Glutamatergic neuron (in vitro differentiated cells): ENCODE measurements around the gene ANP32E. TPM values are rescaled to one million over a fixed set of nuclear protein-coding genes. Genes with fewer than 3 reads are reported as not detected.

Experiments used
- DNase-seq: peaks from one replicate; pipeline ENCODE4 v3.0.0; 2022
- H3K27ac Mint-ChIP-seq: one replicate; pipeline ENCODE4 v1.8.0; 2020; ENCODE audit warnings: mild to moderate bottlenecking, mixed read lengths, inconsistent platforms; ENCODE audit not compliant: unreplicated experiment
- H3K27me3 Mint-ChIP-seq: one replicate; pipeline ENCODE4 v1.8.0; 2020; ENCODE audit warnings: mild to moderate bottlenecking, moderate library complexity, mixed read lengths, inconsistent platforms; ENCODE audit not compliant: unreplicated experiment
- H3K36me3 Mint-ChIP-seq: one replicate; pipeline ENCODE4 v1.8.0; 2020; ENCODE audit warnings: mild to moderate bottlenecking, mixed read lengths, inconsistent platforms; ENCODE audit not compliant: unreplicated experiment
- H3K4me1 Mint-ChIP-seq: one replicate; pipeline ENCODE4 v1.8.0; 2020; ENCODE audit warnings: mild to moderate bottlenecking, low read depth, mixed read lengths, inconsistent platforms; ENCODE audit not compliant: unreplicated experiment
- H3K4me3 Mint-ChIP-seq: one replicate; pipeline ENCODE4 v1.8.0; 2020; ENCODE audit warnings: mild to moderate bottlenecking, mixed read lengths, inconsistent platforms; ENCODE audit not compliant: unreplicated experiment
- H3K9me3 Mint-ChIP-seq: one replicate; pipeline ENCODE4 v1.8.0; 2020; ENCODE audit warnings: mild to moderate bottlenecking, moderate library complexity, mixed read lengths, inconsistent platforms; ENCODE audit not compliant: unreplicated experiment
- CTCF ChIP-seq: fragments of 200-600 bp; sonication (generic); IDR thresholded peaks from one replicate; pipeline ENCODE4 v1.5.0; 2021; ENCODE audit not compliant: partially characterized antibody, unreplicated experiment
- total RNA-seq: library from RNA; stranded (reverse); fragmentation: NEBNext Ultra II Directional; extraction: Animal tissue kit (Norgen Biotek cat#: 25700); gene quantifications from one replicate; pipeline ENCODE4 v1.2.1, GENCODE V29; 2021; ENCODE audit not compliant: unreplicated experiment

Gene ANP32E
- total RNA-seq, 1 donor from 2014 or later, result 24.3 TPM

DNA sequence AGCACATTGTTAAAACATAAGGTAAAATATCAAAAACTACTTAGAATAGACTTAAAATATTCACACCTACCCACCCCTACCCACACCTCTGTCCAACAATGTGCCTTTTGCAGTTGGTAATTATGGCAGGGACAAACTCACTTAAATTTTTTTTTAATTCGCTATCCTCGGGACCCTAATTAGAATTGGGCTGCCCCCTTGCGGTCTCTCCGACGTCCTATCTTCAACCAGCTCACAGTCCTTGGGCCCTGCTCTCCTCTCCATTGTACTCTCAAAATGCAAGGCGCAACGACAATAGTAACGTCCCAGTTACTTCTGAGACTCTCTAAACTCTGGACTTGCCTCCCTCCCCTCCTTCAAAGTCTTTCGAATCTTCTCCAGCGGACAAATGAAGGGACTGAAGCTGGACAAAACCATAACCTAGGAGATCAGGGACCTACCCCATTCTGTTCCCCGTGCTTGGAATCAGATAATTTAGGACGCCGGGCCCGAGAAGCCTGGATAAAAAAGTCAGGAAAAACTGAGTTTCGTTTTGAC, 45.4 kb upstream of the ANP32E start:
- H3K36me3 Mint-ChIP-seq, result no peaks in the 10 kb centered on the region
- H3K27ac Mint-ChIP-seq, result peak overlapping the region; percentile 94
- TF ChIP-seq CTCF, result peak; percentile 76
- H3K9me3 Mint-ChIP-seq, result peaks cover 7% of the 10 kb centered on the region
- DNase-seq, result peak; percentile 76
- H3K4me1 Mint-ChIP-seq, result peaks cover 3% of the 10 kb centered on the region
- peaks cover 9% of the 10 kb centered on the region for H3K27me3 Mint-ChIP-seq
- peak overlapping the region; percentile 95 for H3K4me3 Mint-ChIP-seq

- Mint-ChIP-seq H3K27ac (no peak overlapping the region), H3K4me1 (peaks cover 3% of the 10 kb centered on the region), H3K36me3 (no peaks in the 10 kb centered on the region), H3K27me3 (peaks cover 9% of the 10 kb centered on the region), H3K4me3 (peak overlapping the region; percentile 45), H3K9me3 (peaks cover 7% of the 10 kb centered on the region)
- TF ChIP-seq CTCF, result no peak
- DNase-seq, result no peak
These were observed 44.3 kb upstream of the ANP32E start for GRCh38 chr1:150280138-150280707.

DNA sequence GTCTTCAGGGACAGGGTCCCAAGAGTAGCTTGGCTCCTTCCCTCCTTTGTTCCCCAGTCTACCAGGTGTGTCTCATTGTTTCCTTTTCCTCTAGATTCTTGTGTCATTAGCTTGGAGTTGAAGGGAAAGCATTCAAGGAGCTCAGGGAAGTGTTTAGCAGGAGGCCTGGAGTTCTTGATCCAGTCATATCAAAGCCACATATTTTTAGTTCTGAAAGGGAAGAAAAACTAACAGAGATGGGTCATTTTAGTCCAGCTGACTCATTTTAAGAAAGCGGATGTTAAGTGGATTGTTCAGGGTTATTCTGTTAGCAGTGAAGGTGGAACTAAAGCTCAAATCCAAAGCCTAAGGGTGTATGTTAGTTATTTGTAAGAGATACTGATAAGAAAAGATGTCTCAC, 37.4 kb upstream of the ANP32E start:
- peaks cover 16% of the 10 kb centered on the region for H3K4me1 Mint-ChIP-seq
- H3K36me3 Mint-ChIP-seq, result no peaks in the 10 kb centered on the region
- no peak for DNase-seq
- no peak for TF ChIP-seq CTCF
- H3K9me3 Mint-ChIP-seq, result peaks cover 11% of the 10 kb centered on the region
- H3K27me3 Mint-ChIP-seq, result peaks cover 9% of the 10 kb centered on the region
- H3K4me3 Mint-ChIP-seq, result peak overlapping the region; percentile 81
- H3K27ac Mint-ChIP-seq, result peak overlapping the region; percentile 12

DNA sequence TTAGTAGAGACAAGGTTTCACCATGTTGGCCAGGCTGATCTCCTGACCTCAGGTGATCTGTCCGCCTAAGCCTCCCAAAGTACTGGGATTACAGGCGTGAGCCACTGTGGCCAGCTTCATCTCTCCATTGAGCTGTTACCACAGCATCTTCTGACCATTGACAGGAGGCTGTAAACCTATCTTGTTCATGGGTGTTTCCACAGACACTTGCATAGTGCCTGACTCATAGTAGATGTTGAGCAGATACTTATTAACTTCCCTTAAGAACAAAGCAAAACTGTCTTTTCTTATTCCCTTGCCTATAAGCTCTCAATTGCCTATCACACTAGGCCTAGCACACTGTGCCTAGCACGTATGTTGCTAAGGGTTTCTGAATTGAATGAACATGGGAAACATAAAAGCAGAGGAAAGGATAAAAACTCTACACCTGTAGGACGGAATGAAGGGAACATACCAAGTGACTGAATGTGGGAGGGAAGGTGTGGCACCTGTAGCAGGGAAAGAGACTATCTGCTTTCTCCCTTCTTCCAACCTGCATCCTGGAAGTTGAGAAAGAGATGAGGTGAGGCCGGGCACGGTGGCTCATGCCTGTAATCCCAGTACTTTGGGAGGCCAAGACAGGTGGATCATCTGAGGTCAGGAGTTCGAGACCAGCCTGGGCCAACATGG, 35.5 kb upstream of the ANP32E start:
- peaks cover 21% of the 10 kb centered on the region for H3K4me1 Mint-ChIP-seq
- H3K27ac Mint-ChIP-seq, result no peak overlapping the region
- H3K27me3 Mint-ChIP-seq, result peaks cover 9% of the 10 kb centered on the region
- TF ChIP-seq CTCF, result no peak
- H3K36me3 Mint-ChIP-seq, result no peaks in the 10 kb centered on the region
- H3K9me3 Mint-ChIP-seq, result peaks cover 17% of the 10 kb centered on the region
- no peak for DNase-seq
- H3K4me3 Mint-ChIP-seq, result no peak overlapping the region

- Mint-ChIP-seq H3K9me3 (peaks cover 17% of the 10 kb centered on the region), H3K27ac (peak overlapping the region; percentile 99), H3K27me3 (peaks cover 9% of the 10 kb centered on the region), H3K4me3 (peak overlapping the region; percentile 93), H3K4me1 (peaks cover 21% of the 10 kb centered on the region), H3K36me3 (no peaks in the 10 kb centered on the region)
- no peak for DNase-seq
- no peak for TF ChIP-seq CTCF
These were observed 33.5 kb upstream of the ANP32E start for GRCh38 chr1:150269451-150269850.
